PC-9 (cell line): ENCODE results near the gene STARD7.

Experiments
- CTCF ChIP-seq: fragments of 200-600 bp; sonication (generic); conservative IDR thresholded peaks from 2 replicates; pipeline ENCODE4 v1.6.1; 2017; ENCODE audit warnings: mixed run types, antibody characterized with exemption, mild to moderate bottlenecking, moderate library complexity
- EZH2 ChIP-seq: fragments of 200-600 bp; sonication (generic); IDR thresholded peaks from 2 replicates; pipeline ENCODE4 v1.8.0; 2017; ENCODE audit warnings: antibody characterized with exemption, low read depth

GRCh38 chr2:96209729-96210085, 1.1 kb upstream of the STARD7 start:
- TF ChIP-seq CTCF (no peak), EZH2 (no peak)
